DOHH2 (cell line): Measurements from ENCODE around the gene VAMP4.

ENCODE experiments used
- H3F3A ChIP-seq: fragments of 200-600 bp; sonication (generic), shearing (Covaris generic); 2 replicates; pipeline ENCODE4 v1.6.0; 2016; ENCODE audit warnings: antibody characterized with exemption, mild to moderate bottlenecking; ENCODE audit not compliant: control insufficient read depth, insufficient read depth
- H3K27ac ChIP-seq: fragments of 200-600 bp; sonication (generic); 2 replicates; pipeline ENCODE4 v1.5.1; 2014; ENCODE audit warnings: low read depth, mild to moderate bottlenecking, low read length, moderate library complexity
- H3K27me3 ChIP-seq: fragments of 200-600 bp; sonication (generic); 2 replicates; pipeline ENCODE4 v1.6.1; 2014; ENCODE audit warnings: mild to moderate bottlenecking, low read length, mixed read lengths; ENCODE audit not compliant: control insufficient read depth
- H3K36me3 ChIP-seq: fragments of 200-600 bp; sonication (generic); 2 replicates; pipeline ENCODE4 v1.6.1; 2014; ENCODE audit warnings: mild to moderate bottlenecking, low read length, moderate library complexity, mixed read lengths; ENCODE audit not compliant: control insufficient read depth
- H3K4me1 ChIP-seq: fragments of 200-600 bp; sonication (generic); 2 replicates; pipeline ENCODE4 v1.6.1; 2014; ENCODE audit warnings: mild to moderate bottlenecking, low read length, mixed read lengths; ENCODE audit not compliant: control insufficient read depth
- H3K4me2 ChIP-seq: fragments of 200-600 bp; sonication (generic); 2 replicates; pipeline ENCODE4 v1.6.0; 2014; ENCODE audit warnings: mild to moderate bottlenecking, low read length, moderate library complexity
- H3K4me3 ChIP-seq: fragments of 200-600 bp; sonication (generic); 2 replicates; pipeline ENCODE4 v1.5.1; 2014; ENCODE audit warnings: mild to moderate bottlenecking, low read length, mixed read lengths
- H3K79me2 ChIP-seq: fragments of 200-600 bp; sonication (generic); 2 replicates; pipeline ENCODE4 v1.6.1; 2014; ENCODE audit warnings: mild to moderate bottlenecking, low read length, mixed read lengths; ENCODE audit not compliant: control insufficient read depth
- H3K9me2 ChIP-seq: fragments of 200-600 bp; sonication (generic); replicated peaks from 2 replicates; pipeline ENCODE4 v1.6.1; 2014; ENCODE audit warnings: mild to moderate bottlenecking, low read length, mixed read lengths; ENCODE audit not compliant: control insufficient read depth
- H3K9me3 ChIP-seq: fragments of 200-600 bp; sonication (generic); 2 replicates; pipeline ENCODE4 v1.6.1; 2014; ENCODE audit warnings: antibody characterized with exemption, low read length, mixed read lengths; ENCODE audit not compliant: control insufficient read depth, insufficient read depth
- H4K20me1 ChIP-seq: fragments of 200-600 bp; sonication (generic); 2 replicates; pipeline ENCODE4 v1.6.0; 2014; ENCODE audit warnings: low read depth, mild to moderate bottlenecking, antibody characterized with exemption, low read length, moderate library complexity; ENCODE audit not compliant: control insufficient read depth, insufficient read depth
- CTCF ChIP-seq: fragments of 200-600 bp; sonication (generic); IDR thresholded peaks from one replicate; pipeline ENCODE4 v1.5.1; 2014; ENCODE audit warnings: antibody characterized with exemption, mild to moderate bottlenecking, low read depth, low read length; ENCODE audit not compliant: poor library complexity, severe bottlenecking
- EZH2phosphoT487 ChIP-seq: fragments of 200-600 bp; sonication (generic); IDR thresholded peaks from 2 replicates; pipeline ENCODE4 v1.6.1; 2017; ENCODE audit warnings: borderline replicate concordance, mild to moderate bottlenecking, antibody characterized with exemption, low read length, moderate library complexity, mixed read lengths

The VAMP4 gene

GRCh38 chr1:171741872-171742576 lies at the start of gene VAMP4:
VAMP4 (minus strand) TSS chr1:171742065; CDS start chr1:171738414, 3,651 bp downstream.
- H3K79me2 ChIP-seq, result peaks cover 24% of the 10 kb centered on the region
- TF ChIP-seq CTCF (no peak), EZH2phosphoT487 (no peak)
- no peaks in the 10 kb centered on the region for H3K27me3 ChIP-seq
- H3K9me3 ChIP-seq, result no peaks in the 10 kb centered on the region
- H3K36me3 ChIP-seq, result peaks cover 10% of the 10 kb centered on the region; the same call in 1 of the 2 replicates
- no peaks in the 10 kb centered on the region for H3K9me2 ChIP-seq
- H4K20me1 ChIP-seq, result no peaks in the 10 kb centered on the region
- H3K27ac ChIP-seq, result peak within 1 kb of the TSS; percentile 80
- H3F3A ChIP-seq, result peaks cover 2% of the 10 kb centered on the region; the same call in 1 of the 2 replicates
- H3K4me2 ChIP-seq, result peak within 1 kb of the TSS; percentile 66
- peaks cover 32% of the 10 kb centered on the region for H3K4me1 ChIP-seq
- peak within 1 kb of the TSS; percentile 91 for H3K4me3 ChIP-seq

GRCh38 chr1:171790318-171790717 lies 48.5 kb upstream of the VAMP4 start:
- H3K79me2 ChIP-seq, result peaks cover 21% of the 10 kb centered on the region
- H3K4me1 ChIP-seq, result no peaks in the 10 kb centered on the region
- no peak overlapping the region for H3K4me3 ChIP-seq
- H3K9me2 ChIP-seq, result no peaks in the 10 kb centered on the region
- H3K9me3 ChIP-seq, result no peaks in the 10 kb centered on the region
- H3K27me3 ChIP-seq, result no peaks in the 10 kb centered on the region
- H3K4me2 ChIP-seq, result no peak overlapping the region
- no peak overlapping the region for H3K27ac ChIP-seq
- 0 out of 2 replicates have a peak, but pooled peaks cover 2% of the 10 kb centered on the region for H4K20me1 ChIP-seq
- TF ChIP-seq CTCF (no peak), EZH2phosphoT487 (no peak)
- peaks cover 98% of the 10 kb centered on the region for H3K36me3 ChIP-seq
- no peaks in the 10 kb centered on the region for H3F3A ChIP-seq

- Histone ChIP-seq H3K79me2 (peaks cover 37% of the 10 kb centered on the region), H3K36me3 (peaks cover 98% of the 10 kb centered on the region)
Measured at GRCh38 chr1:171788696-171789095, 46.8 kb upstream of the VAMP4 start.

More at GRCh38 chr1:171788696-171789095, 46.8 kb upstream of the VAMP4 start:
- no peak for TF ChIP-seq CTCF
- TF ChIP-seq EZH2phosphoT487, result no peak
- Histone ChIP-seq H3K27ac (no peak overlapping the region), H3F3A (no peaks in the 10 kb centered on the region), H3K4me1 (peaks cover 12% of the 10 kb centered on the region), H3K4me3 (no peak overlapping the region), H4K20me1 (0 out of 2 replicates have a peak, but pooled peaks cover 2% of the 10 kb centered on the region), H3K4me2 (no peak overlapping the region), H3K27me3 (no peaks in the 10 kb centered on the region), H3K9me2 (no peaks in the 10 kb centered on the region), H3K9me3 (no peaks in the 10 kb centered on the region)
